KBM-7 (cell line): ENCODE results near the gene APOC1.
A peak's percentile ranks its signal among the peaks of the same experiment; 100 is the strongest.
"Not testable (repeated sequence)": the region's sequence is repeated elsewhere in the genome, so short reads cannot be mapped to it uniquely, and the experiment has no call there.

ENCODE experiments used
- DNase-seq: peaks from one replicate; pipeline ENCODE4 v3.0.0-alpha.2; 2015
- in situ Hi-C: fragments of 300-500 bp; cut with MboI; formaldehyde crosslinking; loops from 2 replicates; pipeline ENCODE4 v1.14.3; 2020; ENCODE audit warnings: low sequenced_read_pairs, low pct_unique_long_range_greater_than_20kb, mixed read lengths

Gene APOC1

GRCh38 chr19:44908074-44908835, 6.2 kb upstream of the APOC1 start:
- no peak for DNase-seq
- in situ Hi-C loops = no loop called here

- no peak for DNase-seq
- in situ Hi-C loops = no loop called here
These were observed 5.6 kb upstream of the APOC1 start for GRCh38 chr19:44908836-44909261.

- in situ Hi-C loops = no loop called here
- no peak for DNase-seq
These were observed 4.6 kb upstream of the APOC1 start for GRCh38 chr19:44909775-44910174.

GRCh38 chr19:44911896-44912295, 2.5 kb upstream of the APOC1 start:
- DNase-seq, in situ Hi-C loops: not testable (repeated sequence)

GRCh38 chr19:44912854-44913253, 1.6 kb upstream of the APOC1 start:
- DNase-seq = no peak
- in situ Hi-C loops = no loop called here

- DNase-seq, in situ Hi-C loops: not testable (repeated sequence)
These were observed 636 bp upstream of the APOC1 start for GRCh38 chr19:44913512-44914432.

GRCh38 chr19:44924243-44924725, 9.9 kb downstream of the APOC1 start:
- in situ Hi-C loops = no loop called here
- DNase-seq = no peak

- peak; percentile 38 for DNase-seq
These were observed 10.9 kb downstream of the APOC1 start for GRCh38 chr19:44925114-44925891.

GRCh38 chr19:44926245-44927077, 12.1 kb downstream of the APOC1 start:
- DNase-seq, in situ Hi-C loops: not testable (repeated sequence)

More at GRCh38 chr19:44925114-44925891, 10.9 kb downstream of the APOC1 start:
- in situ Hi-C loops = no loop called here

GRCh38 chr19:44927746-44928145, 13.3 kb downstream of the APOC1 start:
- DNase-seq = peak; percentile 22
- in situ Hi-C loops = no loop called here

GRCh38 chr19:44930088-44930487, 15.7 kb downstream of the APOC1 start:
- DNase-seq = no peak
- in situ Hi-C loops = no loop called here

GRCh38 chr19:44931541-44931940, 17.1 kb downstream of the APOC1 start:
- in situ Hi-C loops = no loop called here
- DNase-seq = no peak

GRCh38 chr19:44939668-44940067, 25.3 kb downstream of the APOC1 start:
- no peak for DNase-seq
- in situ Hi-C loops = no loop called here

- in situ Hi-C loops = no loop called here
- DNase-seq = no peak
These were observed 27.7 kb downstream of the APOC1 start, which contains the start of gene APOC4 for GRCh38 chr19:44942067-44942571. Gene APOC4 (plus strand): TSS chr19:44942237. CDS start chr19:44942278, 41 bp downstream.

- in situ Hi-C loops = no loop called here
- peak; percentile 83 for DNase-seq
These were observed 29.4 kb downstream of the APOC1 start for GRCh38 chr19:44943801-44944249.

- in situ Hi-C loops = no loop called here
- DNase-seq = peak; percentile 87
These were observed 32.7 kb downstream of the APOC1 start for GRCh38 chr19:44947041-44947581.

- no peak for DNase-seq
- in situ Hi-C loops = no loop called here
These were observed 33.8 kb downstream of the APOC1 start for GRCh38 chr19:44948237-44948636.
